ENCODE data around the gene BRAT1. TPM values are rescaled to one million over a fixed set of nuclear protein-coding genes. Genes with fewer than 3 reads are reported as not detected.
A peak's percentile ranks its signal among the peaks of the same experiment; 100 is the strongest.

BRAT1 gene
- total RNA-seq, 1 experiment from 2014 or later = 85.7 TPM

- in situ Hi-C loops (cut with HindIII; ENCODE audit: low pct_unique_long_range_greater_than_20kb, low sequenced_read_pairs) = no loop called here
- no peak for DNase-seq (ENCODE audit: low read depth, low spot score)
These were observed 25.0 kb downstream of the BRAT1 start for GRCh38 chr7:2530071-2530987.

GRCh38 chr7:2529161-2530070 is 25.9 kb downstream of the BRAT1 start:
- DNase-seq (ENCODE audit: low read depth, low spot score) = no peak
- in situ Hi-C loops (cut with HindIII; ENCODE audit: low pct_unique_long_range_greater_than_20kb, low sequenced_read_pairs) = no loop called here

- in situ Hi-C loops (cut with HindIII; ENCODE audit: low pct_unique_long_range_greater_than_20kb, low sequenced_read_pairs) = no loop called here
- no peak for DNase-seq (ENCODE audit: low read depth, low spot score)
These were observed 26.7 kb downstream of the BRAT1 start for GRCh38 chr7:2528481-2529095.

- in situ Hi-C loops (cut with HindIII; ENCODE audit: low pct_unique_long_range_greater_than_20kb, low sequenced_read_pairs) = no loop called here
- no peak for DNase-seq (ENCODE audit: low read depth, low spot score)
These were observed 27.5 kb downstream of the BRAT1 start for GRCh38 chr7:2527505-2528467.

GRCh38 chr7:2526659-2527504 is 28.4 kb downstream of the BRAT1 start:
- in situ Hi-C loops (cut with HindIII; ENCODE audit: low pct_unique_long_range_greater_than_20kb, low sequenced_read_pairs) = no loop called here
- DNase-seq (ENCODE audit: low read depth, low spot score) = no peak

GRCh38 chr7:2525658-2526630 is 29.4 kb downstream of the BRAT1 start:
- no peak for DNase-seq (ENCODE audit: low read depth, low spot score)
- in situ Hi-C loops (cut with HindIII; ENCODE audit: low pct_unique_long_range_greater_than_20kb, low sequenced_read_pairs) = no loop called here

- no peak for DNase-seq (ENCODE audit: low read depth, low spot score)
- in situ Hi-C loops (cut with HindIII; ENCODE audit: low pct_unique_long_range_greater_than_20kb, low sequenced_read_pairs) = no loop called here
These were observed 30.3 kb downstream of the BRAT1 start for GRCh38 chr7:2524808-2525657.

GRCh38 chr7:2523941-2524807 is 31.1 kb downstream of the BRAT1 start:
- no peak for DNase-seq (ENCODE audit: low read depth, low spot score)
- in situ Hi-C loops (cut with HindIII; ENCODE audit: low pct_unique_long_range_greater_than_20kb, low sequenced_read_pairs) = no loop called here

- DNase-seq (ENCODE audit: low read depth, low spot score) = no peak
- in situ Hi-C loops (cut with HindIII; ENCODE audit: low pct_unique_long_range_greater_than_20kb, low sequenced_read_pairs) = no loop called here
These were observed 31.8 kb downstream of the BRAT1 start for GRCh38 chr7:2523461-2523936.

- peak; percentile 44 for DNase-seq (ENCODE audit: low read depth, low spot score)
- in situ Hi-C loops (cut with HindIII; ENCODE audit: low pct_unique_long_range_greater_than_20kb, low sequenced_read_pairs) = no loop called here
These were observed 32.4 kb downstream of the BRAT1 start for GRCh38 chr7:2522780-2523433.

- in situ Hi-C loops (cut with HindIII; ENCODE audit: low pct_unique_long_range_greater_than_20kb, low sequenced_read_pairs) = no loop called here
- DNase-seq (ENCODE audit: low read depth, low spot score) = no peak
These were observed 33.3 kb downstream of the BRAT1 start for GRCh38 chr7:2521952-2522591.

- in situ Hi-C loops (cut with HindIII; ENCODE audit: low pct_unique_long_range_greater_than_20kb, low sequenced_read_pairs) = no loop called here
- DNase-seq (ENCODE audit: low read depth, low spot score) = no peak
These were observed 34.0 kb downstream of the BRAT1 start for GRCh38 chr7:2521341-2521745.

All from SK-MEL-5 (cell line).